ENCODE results near the gene ASAP3.
"Not testable (repeated sequence)": the region's sequence is repeated elsewhere in the genome, so short reads cannot be mapped to it uniquely, and the experiment has no call there.

The ASAP3 gene

DNA sequence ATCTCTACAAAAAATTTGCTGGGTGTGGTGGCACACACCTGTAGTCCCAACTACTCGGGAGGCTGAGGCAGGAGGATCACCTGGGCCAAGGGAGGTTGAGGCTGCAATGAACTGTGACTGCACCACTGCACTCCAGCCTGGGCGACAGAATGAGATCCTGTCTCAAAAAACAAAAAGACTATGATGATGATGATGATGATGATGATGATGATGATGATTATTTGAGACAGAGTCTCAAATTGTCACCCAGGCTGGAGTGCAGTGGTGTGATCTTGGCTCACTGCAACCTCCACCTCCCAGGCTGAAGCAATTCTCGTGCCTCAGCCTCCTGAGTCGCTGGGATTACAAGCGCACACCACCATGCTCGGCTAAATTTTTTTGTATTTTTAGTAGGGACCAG is 8.8 kb upstream of the ASAP3 start:
- H3K4me3 ChIP-seq (ENCODE audit: low read length in 2 of 2); H3K27ac ChIP-seq (ENCODE audit: low read depth in 2 of 2, low read length in 2 of 2); H3K4me1 ChIP-seq (ENCODE audit: control insufficient read depth in 2 of 2, insufficient read depth in 2 of 2, low read length in 2 of 2); H3K27me3 ChIP-seq (ENCODE audit: control insufficient read depth in 2 of 2, insufficient read depth in 2 of 2, low read length in 2 of 2); H3K9me3 ChIP-seq (ENCODE audit: control insufficient read depth in 2 of 2, low read length in 2 of 2); H3K9ac ChIP-seq (ENCODE audit: low read depth in 1 of 2, low read length in 2 of 2); H3K36me3 ChIP-seq (ENCODE audit: control insufficient read depth in 2 of 2, insufficient read depth in 2 of 2, low read length in 2 of 2): not testable (repeated sequence)

- Histone ChIP-seq H3K27ac (ENCODE audit: low read depth in 2 of 2, low read length in 2 of 2) (no peak overlapping the region), H3K9me3 (ENCODE audit: control insufficient read depth in 2 of 2, low read length in 2 of 2) (no peaks in the 10 kb centered on the region), H3K27me3 (ENCODE audit: control insufficient read depth in 2 of 2, insufficient read depth in 2 of 2, low read length in 2 of 2) (no peaks in the 10 kb centered on the region), H3K9ac (ENCODE audit: low read depth in 1 of 2, low read length in 2 of 2) (no peak overlapping the region), H3K36me3 (ENCODE audit: control insufficient read depth in 2 of 2, insufficient read depth in 2 of 2, low read length in 2 of 2) (no peaks in the 10 kb centered on the region), H3K4me3 (ENCODE audit: low read length in 2 of 2) (no peak overlapping the region), H3K4me1 (ENCODE audit: control insufficient read depth in 2 of 2, insufficient read depth in 2 of 2, low read length in 2 of 2) (peaks cover 0 to 1% of the 10 kb centered on the region in 2 donors)
Observed at GRCh38 chr1:23492132-23492720, 8.2 kb upstream of the ASAP3 start.

DNA sequence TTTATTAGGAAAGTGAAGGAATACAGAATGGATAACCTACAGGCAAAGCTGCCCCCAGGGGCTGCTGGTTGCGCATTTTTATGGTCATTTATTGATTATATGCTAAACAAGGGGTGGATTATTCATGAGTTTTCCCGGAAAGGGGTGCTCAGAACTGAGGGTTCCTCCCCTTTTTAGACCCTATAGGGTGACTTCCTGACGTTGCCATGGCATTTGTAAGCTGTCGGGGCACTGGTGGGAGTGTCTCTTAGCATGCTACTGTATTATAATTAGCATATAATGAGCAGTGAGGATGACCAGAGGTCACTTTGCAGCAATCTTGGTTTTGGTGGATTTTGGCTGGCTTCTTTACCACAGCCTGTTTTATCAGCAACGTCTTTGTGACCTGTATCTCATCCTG is 5.9 kb upstream of the ASAP3 start:
- Histone ChIP-seq H3K27ac (ENCODE audit: low read depth in 2 of 2, low read length in 2 of 2) (no peak overlapping the region), H3K36me3 (ENCODE audit: control insufficient read depth in 2 of 2, insufficient read depth in 2 of 2, low read length in 2 of 2) (no peaks in the 10 kb centered on the region), H3K4me3 (ENCODE audit: low read length in 2 of 2) (no peak overlapping the region), H3K9me3 (ENCODE audit: control insufficient read depth in 2 of 2, low read length in 2 of 2) (no peaks in the 10 kb centered on the region), H3K9ac (ENCODE audit: low read depth in 1 of 2, low read length in 2 of 2) (no peak overlapping the region), H3K27me3 (ENCODE audit: control insufficient read depth in 2 of 2, insufficient read depth in 2 of 2, low read length in 2 of 2) (no peaks in the 10 kb centered on the region), H3K4me1 (ENCODE audit: control insufficient read depth in 2 of 2, insufficient read depth in 2 of 2, low read length in 2 of 2) (peaks cover 0 to 2% of the 10 kb centered on the region in 2 donors)

DNA sequence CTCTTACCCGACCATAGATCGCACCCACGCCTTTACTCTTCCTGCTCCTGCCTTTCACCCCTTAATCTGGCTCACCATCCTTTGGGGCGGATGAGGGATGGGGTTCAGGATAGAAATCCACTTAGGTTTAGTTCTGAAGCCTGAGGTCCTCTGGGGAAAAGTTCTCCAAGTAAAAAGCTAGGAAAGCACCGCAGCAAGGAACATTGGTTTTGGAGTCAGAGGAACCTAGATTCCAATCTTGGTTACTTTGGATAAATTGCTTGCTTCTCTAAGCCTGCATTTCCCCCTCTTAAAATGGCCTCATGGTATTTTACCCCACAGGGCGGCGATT is 988 bp upstream of the ASAP3 start:
- H3K9me3 ChIP-seq (ENCODE audit: control insufficient read depth in 2 of 2, low read length in 2 of 2), result no peaks in the 10 kb centered on the region
- no peaks in the 10 kb centered on the region for H3K27me3 ChIP-seq (ENCODE audit: control insufficient read depth in 2 of 2, insufficient read depth in 2 of 2, low read length in 2 of 2)
- peaks cover 9 to 12% of the 10 kb centered on the region in 2 donors for H3K4me1 ChIP-seq (ENCODE audit: control insufficient read depth in 2 of 2, insufficient read depth in 2 of 2, low read length in 2 of 2)
- H3K4me3 ChIP-seq (ENCODE audit: low read length in 2 of 2), result peak overlapping the region; percentile 72 to 84
- H3K36me3 ChIP-seq (ENCODE audit: control insufficient read depth in 2 of 2, insufficient read depth in 2 of 2, low read length in 2 of 2), result no peaks in the 10 kb centered on the region
- no peak overlapping the region for H3K27ac ChIP-seq (ENCODE audit: low read depth in 2 of 2, low read length in 2 of 2)
- H3K9ac ChIP-seq (ENCODE audit: low read depth in 1 of 2, low read length in 2 of 2), result peak overlapping the region in 1 of 2 donors; percentile 59

DNA sequence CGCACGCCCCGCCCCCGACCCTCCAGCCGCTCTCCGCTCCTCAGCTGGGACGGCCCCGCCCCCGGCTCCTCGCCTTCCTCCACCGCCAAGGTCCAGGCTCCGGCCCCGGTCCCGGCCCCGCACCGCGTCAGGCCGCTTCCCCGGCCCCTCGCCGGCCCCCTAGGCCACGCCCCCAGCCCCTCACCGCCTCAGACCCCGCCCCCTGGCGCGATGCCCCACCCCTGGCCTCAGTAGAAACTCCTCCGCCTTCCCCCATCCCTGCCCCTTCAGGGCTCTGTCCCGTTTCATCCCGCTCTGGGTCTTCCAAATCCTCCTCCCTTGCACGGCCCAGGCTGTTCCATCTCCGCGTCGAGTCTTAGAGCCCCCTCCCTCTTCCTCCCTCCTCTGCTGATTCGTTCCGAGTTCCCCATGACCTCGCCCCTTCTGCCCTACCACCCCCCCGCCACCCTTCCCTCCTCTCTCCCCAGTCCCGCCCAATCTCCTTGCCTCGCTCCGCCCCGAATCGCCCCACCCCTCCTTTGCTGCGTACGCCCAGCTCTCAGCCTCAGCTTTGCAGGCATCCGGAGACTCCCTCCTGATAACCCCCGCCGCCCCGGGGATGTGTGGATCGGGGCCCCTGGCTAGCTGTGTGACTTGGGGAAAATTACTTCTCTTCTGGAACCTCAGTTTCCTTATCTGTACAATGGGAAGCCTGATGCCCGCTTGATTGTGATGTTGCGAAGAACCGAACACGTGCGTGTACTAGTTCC is 448 bp upstream of the ASAP3 start:
- Histone ChIP-seq H3K27ac (ENCODE audit: low read depth in 2 of 2, low read length in 2 of 2) (peak overlapping the region; percentile 81), H3K36me3 (ENCODE audit: control insufficient read depth in 2 of 2, insufficient read depth in 2 of 2, low read length in 2 of 2) (no peaks in the 10 kb centered on the region), H3K27me3 (ENCODE audit: control insufficient read depth in 2 of 2, insufficient read depth in 2 of 2, low read length in 2 of 2) (no peaks in the 10 kb centered on the region), H3K9me3 (ENCODE audit: control insufficient read depth in 2 of 2, low read length in 2 of 2) (no peaks in the 10 kb centered on the region), H3K4me1 (ENCODE audit: control insufficient read depth in 2 of 2, insufficient read depth in 2 of 2, low read length in 2 of 2) (peaks cover 9 to 12% of the 10 kb centered on the region in 2 donors), H3K4me3 (ENCODE audit: low read length in 2 of 2) (peak overlapping the region; percentile 72 to 84), H3K9ac (ENCODE audit: low read depth in 1 of 2, low read length in 2 of 2) (peak overlapping the region in 1 of 2 donors; percentile 79)

- H3K27me3 ChIP-seq (ENCODE audit: control insufficient read depth in 2 of 2, insufficient read depth in 2 of 2, low read length in 2 of 2), result no peaks in the 10 kb centered on the region
- H3K9ac ChIP-seq (ENCODE audit: low read depth in 1 of 2, low read length in 2 of 2), result no peak overlapping the region
- no peaks in the 10 kb centered on the region for H3K9me3 ChIP-seq (ENCODE audit: control insufficient read depth in 2 of 2, low read length in 2 of 2)
- no peak overlapping the region for H3K27ac ChIP-seq (ENCODE audit: low read depth in 2 of 2, low read length in 2 of 2)
- H3K36me3 ChIP-seq (ENCODE audit: control insufficient read depth in 2 of 2, insufficient read depth in 2 of 2, low read length in 2 of 2), result no peaks in the 10 kb centered on the region
- peaks cover 9 to 12% of the 10 kb centered on the region in 2 donors for H3K4me1 ChIP-seq (ENCODE audit: control insufficient read depth in 2 of 2, insufficient read depth in 2 of 2, low read length in 2 of 2)
- H3K4me3 ChIP-seq (ENCODE audit: low read length in 2 of 2), result no peak overlapping the region
Observed at GRCh38 chr1:23481904-23482303, 2.1 kb downstream of the ASAP3 start.

DNA sequence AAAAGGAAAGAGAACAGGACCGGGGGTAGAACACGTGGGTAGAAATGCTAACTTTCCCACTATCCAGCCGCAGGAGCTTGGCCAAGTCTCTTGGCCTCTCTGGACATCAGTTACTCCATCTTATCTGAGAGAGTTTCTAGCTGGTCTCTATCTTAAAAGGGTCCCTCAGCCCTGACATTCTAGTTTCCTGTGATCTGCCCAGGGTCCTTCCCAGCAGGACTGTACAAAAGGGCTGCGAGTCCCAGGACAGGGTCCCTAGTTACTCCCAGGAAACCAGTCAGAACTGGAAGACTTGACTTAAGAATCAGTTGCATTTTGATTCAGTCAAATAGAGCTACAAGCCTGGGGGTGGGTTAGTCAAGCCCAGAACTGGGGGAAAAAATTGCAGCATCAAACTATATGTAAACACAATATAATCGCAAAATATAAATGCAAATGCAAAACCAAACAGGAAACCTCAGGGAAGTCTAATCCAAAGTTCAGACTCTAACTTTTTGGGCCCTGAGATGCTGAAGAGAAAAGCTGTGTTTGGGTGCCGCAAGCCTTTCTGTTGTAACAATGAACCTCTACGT is 2.9 kb downstream of the ASAP3 start:
- no peak overlapping the region for H3K9ac ChIP-seq (ENCODE audit: low read depth in 1 of 2, low read length in 2 of 2)
- no peak overlapping the region for H3K4me3 ChIP-seq (ENCODE audit: low read length in 2 of 2)
- H3K27ac ChIP-seq (ENCODE audit: low read depth in 2 of 2, low read length in 2 of 2), result no peak overlapping the region
- peaks cover 9 to 12% of the 10 kb centered on the region in 2 donors for H3K4me1 ChIP-seq (ENCODE audit: control insufficient read depth in 2 of 2, insufficient read depth in 2 of 2, low read length in 2 of 2)
- H3K9me3 ChIP-seq (ENCODE audit: control insufficient read depth in 2 of 2, low read length in 2 of 2), result no peaks in the 10 kb centered on the region
- H3K27me3 ChIP-seq (ENCODE audit: control insufficient read depth in 2 of 2, insufficient read depth in 2 of 2, low read length in 2 of 2), result no peaks in the 10 kb centered on the region
- no peaks in the 10 kb centered on the region for H3K36me3 ChIP-seq (ENCODE audit: control insufficient read depth in 2 of 2, insufficient read depth in 2 of 2, low read length in 2 of 2)

- Histone ChIP-seq H3K9ac (ENCODE audit: low read depth in 1 of 2, low read length in 2 of 2) (no peak overlapping the region), H3K4me3 (ENCODE audit: low read length in 2 of 2) (no peak overlapping the region), H3K4me1 (ENCODE audit: control insufficient read depth in 2 of 2, insufficient read depth in 2 of 2, low read length in 2 of 2) (peaks cover 9 to 12% of the 10 kb centered on the region in 2 donors), H3K36me3 (ENCODE audit: control insufficient read depth in 2 of 2, insufficient read depth in 2 of 2, low read length in 2 of 2) (no peaks in the 10 kb centered on the region), H3K27ac (ENCODE audit: low read depth in 2 of 2, low read length in 2 of 2) (no peak overlapping the region), H3K27me3 (ENCODE audit: control insufficient read depth in 2 of 2, insufficient read depth in 2 of 2, low read length in 2 of 2) (no peaks in the 10 kb centered on the region), H3K9me3 (ENCODE audit: control insufficient read depth in 2 of 2, low read length in 2 of 2) (no peaks in the 10 kb centered on the region)
Observed at GRCh38 chr1:23480187-23481025, 3.6 kb downstream of the ASAP3 start.

DNA sequence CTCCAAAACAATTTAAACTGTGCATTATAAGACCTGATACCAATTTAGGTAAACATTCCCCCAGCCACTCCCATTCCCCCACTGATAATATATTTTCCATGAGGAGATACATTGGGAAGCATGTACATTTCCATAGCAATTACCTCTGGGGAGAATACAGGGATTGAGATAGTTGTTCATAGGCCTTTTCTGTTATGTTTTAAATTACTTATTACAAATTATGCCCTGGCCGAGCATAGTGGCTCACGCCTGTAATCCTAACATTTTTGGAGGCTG is 4.4 kb downstream of the ASAP3 start:
- peaks cover 9% of the 10 kb centered on the region in 2 donors for H3K4me1 ChIP-seq (ENCODE audit: control insufficient read depth in 2 of 2, insufficient read depth in 2 of 2, low read length in 2 of 2)
- H3K36me3 ChIP-seq (ENCODE audit: control insufficient read depth in 2 of 2, insufficient read depth in 2 of 2, low read length in 2 of 2), result no peaks in the 10 kb centered on the region
- H3K27ac ChIP-seq (ENCODE audit: low read depth in 2 of 2, low read length in 2 of 2), result no peak overlapping the region
- H3K27me3 ChIP-seq (ENCODE audit: control insufficient read depth in 2 of 2, insufficient read depth in 2 of 2, low read length in 2 of 2), result no peaks in the 10 kb centered on the region
- no peak overlapping the region for H3K4me3 ChIP-seq (ENCODE audit: low read length in 2 of 2)
- H3K9me3 ChIP-seq (ENCODE audit: control insufficient read depth in 2 of 2, low read length in 2 of 2), result no peaks in the 10 kb centered on the region
- H3K9ac ChIP-seq (ENCODE audit: low read depth in 1 of 2, low read length in 2 of 2), result no peak overlapping the region
